Adrenal gland (tissue), 5 donors: ENCODE data around the gene OR51B2.

Experiments used
- POLR2A ChIP-seq, 2 donors: fragments of 450-650 bp; IDR thresholded peaks; one replicate each; pipeline ENCODE4 v1.6.1; 2017; ENCODE audit warnings: antibody characterized with exemption in 2 of 2, mild to moderate bottlenecking in 2 of 2, moderate library complexity in 1 of 2
- TF ChIP-seq, protein P1 (sequence below), 6 experiments: fragments of 450-650 bp in 4 of 6; fragments of 200-600 bp in 2 of 6; sonication (generic) in 1 of 6; IDR thresholded peaks; 1 replicate in 5 of 6; 2 replicates in 1 of 6; pipeline versions ENCODE4 v1.5.1 to v1.8.0; 2016 to 2021; ENCODE audit warnings: antibody characterized with exemption in 6 of 6, mild to moderate bottlenecking in 2 of 6, moderate library complexity in 1 of 6
- donor health status: DM: no; HTN: no; CAD: no.

DNA sequence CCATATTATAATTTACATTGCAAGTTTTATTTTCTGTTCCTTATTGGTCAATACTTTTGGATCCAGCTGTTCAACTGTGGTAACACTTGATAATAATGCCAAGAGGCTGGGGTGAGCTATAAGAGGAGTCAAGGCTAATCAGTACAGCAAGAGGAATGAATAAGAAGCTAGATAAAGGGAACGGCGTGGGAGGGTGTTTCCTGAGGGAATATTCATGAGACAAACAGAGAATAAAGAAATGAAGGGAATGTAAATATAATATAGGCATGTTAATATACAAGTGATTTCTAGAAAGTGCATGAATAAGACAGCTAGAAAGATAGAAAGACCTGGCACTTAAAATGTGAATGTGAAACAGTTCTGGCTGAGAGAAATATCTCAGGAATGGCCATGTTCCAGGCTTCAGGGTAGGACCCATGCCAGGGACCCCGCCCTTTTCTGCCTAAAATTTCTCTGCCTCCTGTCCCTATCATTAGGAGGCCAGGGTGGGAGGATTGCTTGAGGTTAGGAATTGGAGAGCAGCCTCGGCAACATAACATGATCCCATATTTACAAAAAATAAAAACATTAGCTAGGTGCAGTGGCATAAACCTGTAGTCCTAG lies 26.3 kb downstream of the OR51B2 start:
- TF ChIP-seq, protein P1, sequence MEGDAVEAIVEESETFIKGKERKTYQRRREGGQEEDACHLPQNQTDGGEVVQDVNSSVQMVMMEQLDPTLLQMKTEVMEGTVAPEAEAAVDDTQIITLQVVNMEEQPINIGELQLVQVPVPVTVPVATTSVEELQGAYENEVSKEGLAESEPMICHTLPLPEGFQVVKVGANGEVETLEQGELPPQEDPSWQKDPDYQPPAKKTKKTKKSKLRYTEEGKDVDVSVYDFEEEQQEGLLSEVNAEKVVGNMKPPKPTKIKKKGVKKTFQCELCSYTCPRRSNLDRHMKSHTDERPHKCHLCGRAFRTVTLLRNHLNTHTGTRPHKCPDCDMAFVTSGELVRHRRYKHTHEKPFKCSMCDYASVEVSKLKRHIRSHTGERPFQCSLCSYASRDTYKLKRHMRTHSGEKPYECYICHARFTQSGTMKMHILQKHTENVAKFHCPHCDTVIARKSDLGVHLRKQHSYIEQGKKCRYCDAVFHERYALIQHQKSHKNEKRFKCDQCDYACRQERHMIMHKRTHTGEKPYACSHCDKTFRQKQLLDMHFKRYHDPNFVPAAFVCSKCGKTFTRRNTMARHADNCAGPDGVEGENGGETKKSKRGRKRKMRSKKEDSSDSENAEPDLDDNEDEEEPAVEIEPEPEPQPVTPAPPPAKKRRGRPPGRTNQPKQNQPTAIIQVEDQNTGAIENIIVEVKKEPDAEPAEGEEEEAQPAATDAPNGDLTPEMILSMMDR (IDR thresholded peaks at IDR 0.05), result no peak
- TF ChIP-seq POLR2A (IDR thresholded peaks at IDR 0.05), result no peak
